Breast epithelium (tissue), 4 donors: Measurements from ENCODE around the gene AGGF1. TPM values are rescaled to one million over a fixed set of nuclear protein-coding genes. Genes with fewer than 3 reads are reported as not detected.
"Not testable (repeated sequence)": the region's sequence is repeated elsewhere in the genome, so short reads cannot be mapped to it uniquely, and the experiment has no call there.

Experiments used
- DNase-seq, 2 donors: peaks; one replicate each; pipeline ENCODE4 v3.0.0-alpha.2; 2019; ENCODE audit warnings: low spot score in 2 of 2
- H3K27ac ChIP-seq, 2 donors: fragments of 200-600 bp; sonication (generic) in 1 of 2; one replicate each; pipeline ENCODE4 v1.5.1; 2016 to 2019; ENCODE audit warnings: mild to moderate bottlenecking in 1 of 2
- H3K27me3 ChIP-seq, 2 donors: fragments of 200-600 bp; sonication (generic) in 1 of 2; one replicate each; pipeline versions ENCODE4 v1.5.1 to v1.6.0; 2017 to 2019; ENCODE audit warnings: control low read depth in 1 of 2, mild to moderate bottlenecking in 1 of 2
- H3K36me3 ChIP-seq: fragments of 200-600 bp; one replicate; pipeline ENCODE4 v1.5.1; 2019
- H3K4me1 ChIP-seq, 2 donors: fragments of 200-600 bp; sonication (generic); one replicate each; pipeline ENCODE4 v1.5.1; 2016 to 2019; ENCODE audit warnings: control low read depth in 1 of 2
- H3K4me3 ChIP-seq, 3 donors: fragments of 200-600 bp; sonication (generic); 1 replicate in 2 of 3; 2 replicates in 1 of 3; pipeline ENCODE4 v1.5.1; 2016 to 2019; ENCODE audit warnings: mild to moderate bottlenecking in 3 of 3, moderate library complexity in 2 of 3
- H3K9me3 ChIP-seq, 2 donors: fragments of 200-600 bp; sonication (generic) in 1 of 2; one replicate each; pipeline ENCODE4 v1.5.1; 2016 to 2019; ENCODE audit warnings: control low read depth in 1 of 2
- CTCF ChIP-seq, 3 donors: fragments of 450-650 bp; IDR thresholded peaks; one replicate each; pipeline ENCODE4 v1.5.1; 2016 to 2017; ENCODE audit warnings: antibody characterized with exemption in 3 of 3, mild to moderate bottlenecking in 3 of 3, moderate library complexity in 3 of 3
- POLR2A ChIP-seq: fragments of 450-650 bp; IDR thresholded peaks from one replicate; pipeline ENCODE4 v1.6.1; 2016; ENCODE audit warnings: antibody characterized with exemption, mild to moderate bottlenecking, moderate library complexity
- POLR2AphosphoS5 ChIP-seq, 3 donors: sonication (generic); formaldehyde crosslinking; IDR thresholded peaks; one replicate each; pipeline ENCODE4 v1.6.1; 2017; ENCODE audit warnings: antibody characterized with exemption in 3 of 3
- intact Hi-C: fragments of 100-400 bp; cut with DNase I; formaldehyde crosslinking; loops from one replicate; pipeline ENCODE4 v1.15.1; 2023; ENCODE audit warnings: low total_unique reads
- total RNA-seq, 3 donors: library from RNA; depleted of rRNA; stranded (reverse); fragments of >200 nt; gene quantifications; one replicate each; pipeline ENCODE4 v1.1.0, GENCODE V29; 2016

The AGGF1 gene
- total RNA-seq, 3 donors from 2014 or later = 19.3 to 25.6 (median 25.6) TPM

- TF ChIP-seq POLR2A (no peak), POLR2AphosphoS5 (IDR thresholded peaks at IDR 0.05) (no peak), CTCF (IDR thresholded peaks at IDR 0.05) (no peak)
- intact Hi-C loops = no loop called here
- Histone ChIP-seq H3K36me3 (no peaks in the 10 kb centered on the region), H3K27me3 (no peaks in the 10 kb centered on the region), H3K9me3 (no peaks in the 10 kb centered on the region), H3K4me1 (no peaks in the 10 kb centered on the region), H3K27ac (no peak overlapping the region), H3K4me3 (no peak overlapping the region)
- DNase-seq = no peak
These were observed 43.2 kb upstream of the AGGF1 start for GRCh38 chr5:76986825-76987526.

GRCh38 chr5:76990899-76991459, 39.2 kb upstream of the AGGF1 start:
- H3K27me3 ChIP-seq = no peaks in the 10 kb centered on the region
- no peaks in the 10 kb centered on the region for H3K9me3 ChIP-seq
- H3K27ac ChIP-seq = no peak overlapping the region
- intact Hi-C loops = no loop called here
- no peaks in the 10 kb centered on the region for H3K36me3 ChIP-seq
- no peak overlapping the region for H3K4me3 ChIP-seq
- no peak for TF ChIP-seq POLR2AphosphoS5 (IDR thresholded peaks at IDR 0.05)
- no peak for TF ChIP-seq CTCF (IDR thresholded peaks at IDR 0.05)
- TF ChIP-seq POLR2A = no peak
- no peak for DNase-seq
- no peaks in the 10 kb centered on the region for H3K4me1 ChIP-seq

GRCh38 chr5:76993436-76993835, 36.8 kb upstream of the AGGF1 start:
- H3K27me3 ChIP-seq, H3K4me1 ChIP-seq, DNase-seq, H3K27ac ChIP-seq, H3K4me3 ChIP-seq, intact Hi-C loops, H3K36me3 ChIP-seq, H3K9me3 ChIP-seq: not testable (repeated sequence)

- Histone ChIP-seq H3K27me3 (no peaks in the 10 kb centered on the region), H3K4me3 (no peak overlapping the region), H3K4me1 (no peaks in the 10 kb centered on the region), H3K9me3 (no peaks in the 10 kb centered on the region), H3K36me3 (no peaks in the 10 kb centered on the region), H3K27ac (no peak overlapping the region)
- DNase-seq = no peak
- TF ChIP-seq CTCF (IDR thresholded peaks at IDR 0.05) = no peak
- TF ChIP-seq POLR2AphosphoS5 (IDR thresholded peaks at IDR 0.05) = no peak
- TF ChIP-seq POLR2A = no peak
- intact Hi-C loops = no loop called here
These were observed 35.9 kb upstream of the AGGF1 start for GRCh38 chr5:76994337-76994736.

- H3K4me1 ChIP-seq, H3K36me3 ChIP-seq, intact Hi-C loops, H3K27me3 ChIP-seq, H3K27ac ChIP-seq, H3K4me3 ChIP-seq, DNase-seq, H3K9me3 ChIP-seq: not testable (repeated sequence)
These were observed 32.0 kb upstream of the AGGF1 start for GRCh38 chr5:76998251-76998650.

GRCh38 chr5:76999451-76999850, 30.8 kb upstream of the AGGF1 start:
- Histone ChIP-seq H3K27ac (no peak overlapping the region), H3K9me3 (no peaks in the 10 kb centered on the region), H3K4me3 (no peak overlapping the region), H3K4me1 (no peaks in the 10 kb centered on the region), H3K36me3 (no peaks in the 10 kb centered on the region), H3K27me3 (no peaks in the 10 kb centered on the region)
- no peak for DNase-seq
- intact Hi-C loops = no loop called here
- TF ChIP-seq CTCF (IDR thresholded peaks at IDR 0.05) (no peak), POLR2A (no peak), POLR2AphosphoS5 (IDR thresholded peaks at IDR 0.05) (no peak)
